HTR-8/SVneo (cell line): ENCODE data around the gene FMN2.
A peak's percentile ranks its signal among the peaks of the same experiment; 100 is the strongest.

Experiments
- DNase-seq: peaks from one replicate; pipeline ENCODE4 v3.0.0; 2011; ENCODE audit warnings: low spot score, mixed read lengths; ENCODE audit not compliant: insufficient read length
- FAIRE-seq: peaks from 2 replicates; lab custom pipeline; 2011; peaks lifted over from hg19 to GRCh38; lab: Jason Lieb, UNC

The FMN2 gene

GRCh38 chr1:240499012-240499411 is 407.3 kb downstream of the FMN2 start:
- peak; percentile 53 for DNase-seq

GRCh38 chr1:240500647-240501046 is 409.0 kb downstream of the FMN2 start:
- no peak for DNase-seq

More at GRCh38 chr1:240499012-240499411, 407.3 kb downstream of the FMN2 start:
- peak; percentile 64 for FAIRE-seq

GRCh38 chr1:240501115-240501514 is 409.4 kb downstream of the FMN2 start:
- DNase-seq: peak; percentile 42
- no peak for FAIRE-seq

More at GRCh38 chr1:240500647-240501046, 409.0 kb downstream of the FMN2 start:
- no peak for FAIRE-seq

GRCh38 chr1:240503036-240503435 is 411.4 kb downstream of the FMN2 start:
- no peak for FAIRE-seq

GRCh38 chr1:240503558-240503957 is 411.9 kb downstream of the FMN2 start:
- DNase-seq: no peak
- FAIRE-seq: no peak

More at GRCh38 chr1:240503036-240503435, 411.4 kb downstream of the FMN2 start:
- DNase-seq: no peak

GRCh38 chr1:240506176-240506575 is 414.5 kb downstream of the FMN2 start:
- no peak for DNase-seq
- FAIRE-seq: no peak

- FAIRE-seq: no peak
- DNase-seq: no peak
Measured at GRCh38 chr1:240508201-240508600, 416.5 kb downstream of the FMN2 start.

GRCh38 chr1:240508950-240509349 is 417.3 kb downstream of the FMN2 start:
- DNase-seq (no peak), FAIRE-seq (no peak)

GRCh38 chr1:240511789-240512188 is 420.1 kb downstream of the FMN2 start:
- FAIRE-seq: no peak

GRCh38 chr1:240515505-240515904 is 423.8 kb downstream of the FMN2 start:
- DNase-seq (no peak), FAIRE-seq (no peak)

More at GRCh38 chr1:240511789-240512188, 420.1 kb downstream of the FMN2 start:
- no peak for DNase-seq

GRCh38 chr1:240516069-240516468 is 424.4 kb downstream of the FMN2 start:
- FAIRE-seq: no peak
- DNase-seq: no peak

GRCh38 chr1:240517891-240518290 is 426.2 kb downstream of the FMN2 start:
- FAIRE-seq: no peak
- DNase-seq: no peak

GRCh38 chr1:240522122-240522822 is 430.6 kb downstream of the FMN2 start:
- FAIRE-seq: no peak
- no peak for DNase-seq

- DNase-seq (no peak), FAIRE-seq (no peak)
Measured at GRCh38 chr1:240524356-240525069, 432.8 kb downstream of the FMN2 start.
